MV-4-11 (cell line): Measurements from ENCODE around the gene LARP4B.
"Not testable (repeated sequence)": the region's sequence is repeated elsewhere in the genome, so short reads cannot be mapped to it uniquely, and the experiment has no call there.

Experiments used
- DNase-seq: peaks from one replicate; lab custom pipeline; 2025; lab: John Stamatoyannopoulos, UW

Gene LARP4B

GRCh38 chr10:958106-958505 lies 26.6 kb upstream of the LARP4B start:
- no peak for DNase-seq

- no peak for DNase-seq
These were observed 24.3 kb upstream of the LARP4B start for GRCh38 chr10:955820-956217.

- DNase-seq, result no peak
These were observed 23.8 kb upstream of the LARP4B start for GRCh38 chr10:955127-955819.

- no peak for DNase-seq
These were observed 22.9 kb upstream of the LARP4B start for GRCh38 chr10:954396-954795.

GRCh38 chr10:953836-954235 lies 22.3 kb upstream of the LARP4B start:
- DNase-seq, result no peak

GRCh38 chr10:949446-949845 lies 17.9 kb upstream of the LARP4B start:
- no peak for DNase-seq

- no peak for DNase-seq
These were observed 16.8 kb upstream of the LARP4B start for GRCh38 chr10:948347-948746.

- no peak for DNase-seq
These were observed 16.4 kb upstream of the LARP4B start for GRCh38 chr10:947881-948280.

GRCh38 chr10:947051-947450 lies 15.5 kb upstream of the LARP4B start:
- DNase-seq, result peak; percentile 44

GRCh38 chr10:945778-946177 lies 14.3 kb upstream of the LARP4B start:
- DNase-seq, result no peak

- peak; percentile 90 for DNase-seq
These were observed 12.7 kb upstream of the LARP4B start for GRCh38 chr10:944034-944831.

- no peak for DNase-seq
These were observed 12.0 kb upstream of the LARP4B start for GRCh38 chr10:943334-944033.

- no peak for DNase-seq
These were observed 7.6 kb upstream of the LARP4B start for GRCh38 chr10:938941-939678.

- DNase-seq, result no peak
These were observed 3.4 kb upstream of the LARP4B start for GRCh38 chr10:934746-935406.

- not testable (repeated sequence) for DNase-seq
These were observed 2.7 kb upstream of the LARP4B start for GRCh38 chr10:934165-934564.

- no peak for DNase-seq
These were observed 1.1 kb upstream of the LARP4B start for GRCh38 chr10:932589-932988.

GRCh38 chr10:930625-931325 lies 730 bp downstream of the LARP4B start:
- DNase-seq, result no peak

- DNase-seq, result peak; percentile 66
These were observed 1.4 kb downstream of the LARP4B start for GRCh38 chr10:929960-930624.

- DNase-seq, result no peak
These were observed 4.4 kb downstream of the LARP4B start for GRCh38 chr10:927131-927530.

- DNase-seq, result no peak
These were observed 5.3 kb downstream of the LARP4B start for GRCh38 chr10:926075-926698.
